Measurements from ENCODE around the gene ADAM15.

The ADAM15 gene

GRCh38 chr1:155060736-155061135 is 9.6 kb downstream of the ADAM15 start:
- Histone ChIP-seq H3K9me2 (replicated peaks; ENCODE audit: low read depth, low read length) (no peaks in the 10 kb centered on the region), H3K36me3 (ENCODE audit: insufficient read depth, low read length) (no peaks in the 10 kb centered on the region), H3K79me2 (ENCODE audit: insufficient read depth, low read length) (peaks cover 17% of the 10 kb centered on the region), H3F3A (ENCODE audit: low read depth) (no peaks in the 10 kb centered on the region), H3K9me3 (ENCODE audit: insufficient read depth, low read depth, low read length) (no peaks in the 10 kb centered on the region), H3K4me3 (ENCODE audit: low read length, poor library complexity, severe bottlenecking) (no peak overlapping the region), H3K27me3 (ENCODE audit: insufficient read depth, low read length, poor library complexity, severe bottlenecking) (no peaks in the 10 kb centered on the region), H3K9ac (ENCODE audit: low read depth, low read length, poor library complexity, severe bottlenecking) (no peak overlapping the region), H2AFZ (ENCODE audit: low read length) (no peak overlapping the region), H3K4me1 (ENCODE audit: insufficient read depth, low read length, poor library complexity, severe bottlenecking) (peaks cover 31% of the 10 kb centered on the region), H3K4me2 (ENCODE audit: low read depth, low read length, poor library complexity, severe bottlenecking) (no peak overlapping the region), H4K20me1 (ENCODE audit: insufficient read depth, low read length, poor library complexity, severe bottlenecking) (peaks cover 12% of the 10 kb centered on the region)
- TF ChIP-seq CTCF (conservative IDR thresholded peaks at IDR 0.05; ENCODE audit: low read length), result no peak
- TF ChIP-seq EZH2phosphoT487 (IDR thresholded peaks at IDR 0.05; ENCODE audit: borderline replicate concordance), result no peak

- no peaks in the 10 kb centered on the region for H3K36me3 ChIP-seq (ENCODE audit: insufficient read depth, low read length)
- H3K4me2 ChIP-seq (ENCODE audit: low read depth, low read length, poor library complexity, severe bottlenecking), result peak overlapping the region; percentile 92
- no peaks in the 10 kb centered on the region for H3K9me2 ChIP-seq (replicated peaks; ENCODE audit: low read depth, low read length)
- H3K27me3 ChIP-seq (ENCODE audit: insufficient read depth, low read length, poor library complexity, severe bottlenecking), result no peaks in the 10 kb centered on the region
- H3K79me2 ChIP-seq (ENCODE audit: insufficient read depth, low read length), result peaks cover 24% of the 10 kb centered on the region
- peaks cover 34% of the 10 kb centered on the region for H3K4me1 ChIP-seq (ENCODE audit: insufficient read depth, low read length, poor library complexity, severe bottlenecking)
- peak overlapping the region; percentile 33 for H3K9ac ChIP-seq (ENCODE audit: low read depth, low read length, poor library complexity, severe bottlenecking)
- H3K9me3 ChIP-seq (ENCODE audit: insufficient read depth, low read depth, low read length), result no peaks in the 10 kb centered on the region
- no peaks in the 10 kb centered on the region for H3F3A ChIP-seq (ENCODE audit: low read depth)
- peak overlapping the region; percentile 85 for H3K4me3 ChIP-seq (ENCODE audit: low read length, poor library complexity, severe bottlenecking)
- TF ChIP-seq EZH2phosphoT487 (IDR thresholded peaks at IDR 0.05; ENCODE audit: borderline replicate concordance) (no peak), CTCF (conservative IDR thresholded peaks at IDR 0.05; ENCODE audit: low read length) (peak; percentile 99)
- peaks cover 12% of the 10 kb centered on the region for H4K20me1 ChIP-seq (ENCODE audit: insufficient read depth, low read length, poor library complexity, severe bottlenecking)
- H2AFZ ChIP-seq (ENCODE audit: low read length), result no peak overlapping the region
Observed at GRCh38 chr1:155061381-155062150, 10.4 kb downstream of the ADAM15 start.

- H3K4me3 ChIP-seq (ENCODE audit: low read length, poor library complexity, severe bottlenecking), result peak overlapping the region; percentile 85
- H3K9me2 ChIP-seq (replicated peaks; ENCODE audit: low read depth, low read length), result no peaks in the 10 kb centered on the region
- H4K20me1 ChIP-seq (ENCODE audit: insufficient read depth, low read length, poor library complexity, severe bottlenecking), result peaks cover 12% of the 10 kb centered on the region
- H3K36me3 ChIP-seq (ENCODE audit: insufficient read depth, low read length), result no peaks in the 10 kb centered on the region
- H3K9me3 ChIP-seq (ENCODE audit: insufficient read depth, low read depth, low read length), result no peaks in the 10 kb centered on the region
- peaks cover 29% of the 10 kb centered on the region for H3K79me2 ChIP-seq (ENCODE audit: insufficient read depth, low read length)
- no peaks in the 10 kb centered on the region for H3K27me3 ChIP-seq (ENCODE audit: insufficient read depth, low read length, poor library complexity, severe bottlenecking)
- peak overlapping the region; percentile 92 for H3K4me2 ChIP-seq (ENCODE audit: low read depth, low read length, poor library complexity, severe bottlenecking)
- H3K4me1 ChIP-seq (ENCODE audit: insufficient read depth, low read length, poor library complexity, severe bottlenecking), result peaks cover 40% of the 10 kb centered on the region
- no peak for TF ChIP-seq CTCF (conservative IDR thresholded peaks at IDR 0.05; ENCODE audit: low read length)
- TF ChIP-seq EZH2phosphoT487 (IDR thresholded peaks at IDR 0.05; ENCODE audit: borderline replicate concordance), result no peak
- H3K9ac ChIP-seq (ENCODE audit: low read depth, low read length, poor library complexity, severe bottlenecking), result peak overlapping the region; percentile 33
- no peaks in the 10 kb centered on the region for H3F3A ChIP-seq (ENCODE audit: low read depth)
- H2AFZ ChIP-seq (ENCODE audit: low read length), result peak overlapping the region; percentile 74; the same call in 1 of the 2 replicates
Observed at GRCh38 chr1:155062151-155062686, 11.1 kb downstream of the ADAM15 start.

All from Loucy (cell line).